ENCODE data around the gene ZNF541. TPM values are rescaled to one million over a fixed set of nuclear protein-coding genes. Genes with fewer than 3 reads are reported as not detected.
A peak's percentile ranks its signal among the peaks of the same experiment; 100 is the strongest.

ZNF541 gene
- total and polyA plus RNA-seq, 10 of the 15 experiments (the other 5 are each of a cell fraction or from before 2014, with no cell fraction given), result 0.03 to 0.12 (median 0.07) TPM; not detected in 4

GRCh38 chr19:47598407-47599349 lies 25.7 kb upstream of the ZNF541 start:
- BruUV-seq (replicated peaks), result no TSS peak
- intact Hi-C loops (cut with micrococcal nuclease; ENCODE audit: unreplicated experiment) (no loop called here), in situ Hi-C loops (cut with MboI) (no loop called here)
- H3K4me1 ChIP-seq (ENCODE audit: control insufficient read depth, insufficient read depth, low read length), result peaks cover 11% of the 10 kb centered on the region
- no peak overlapping the region for H3K9ac ChIP-seq (ENCODE audit: control insufficient read depth, insufficient read depth, low read length)
- no peaks in the 10 kb centered on the region for H4K20me1 ChIP-seq (ENCODE audit: control insufficient read depth, insufficient read depth)
- no peaks in the 10 kb centered on the region; a peak in 1 of 4 replicates for H3K27me3 ChIP-seq (replicated peaks in 1 of 2; ENCODE audit: control insufficient read depth in 2 of 2, insufficient read depth in 2 of 2, low read length in 1 of 2)
- ChIA-PET RAD21 (ENCODE audit: unreplicated experiment) (interaction anchor here (1.2 kb wide), 1 partner anchor 85 kb away, joined by 3 read pairs; no protein-coding TSS in a partner anchor), POLR2A (interaction anchor here (0.7 to 1.4 kb wide), 3 partner anchors 80 to 888 kb away, joined by 3 to 4 read pairs (median 3); no protein-coding TSS in a partner anchor), SMC1A (ENCODE audit: uncharacterized antibody, unreplicated experiment) (interaction anchor here (1.2 kb wide), 1 partner anchor 10 kb away, joined by 3 read pairs; the partner anchor contains the start of gene BICRA), CTCF (interaction anchor here (1.0 to 3.4 kb wide), 2 partner anchors 83 kb away, joined by 3 to 14 read pairs; no protein-coding TSS in a partner anchor)
- H3K4me2 ChIP-seq (ENCODE audit: control insufficient read depth, insufficient read depth), result peak overlapping the region; percentile 70
- ATAC-seq (no peak), DNase-seq (ENCODE audit: low read depth, low spot score) (no peak), FAIRE-seq (no peak)
- peak overlapping the region; percentile 3; the same call in 1 of the 2 replicates for H2AFZ ChIP-seq (ENCODE audit: control insufficient read depth, low read depth, low read length)
- H3K9me3 ChIP-seq (replicated peaks; ENCODE audit: control insufficient read depth, insufficient read depth, low read length), result no peaks in the 10 kb centered on the region
- TF ChIP-seq SPI1 (IDR thresholded peaks at IDR 0.05; ENCODE audit: borderline replicate concordance, insufficient read depth, low read depth, low read length), result peak; percentile 16; the same call in 1 of the 2 replicates
- no peak for TF ChIP-seq RELA (IDR thresholded peaks at IDR 0.05; ENCODE audit: borderline replicate concordance, partially characterized antibody)
- H3K79me2 ChIP-seq (ENCODE audit: control insufficient read depth, insufficient read depth, low read length), result no peaks in the 10 kb centered on the region
- no peak overlapping the region for H3K27ac ChIP-seq (ENCODE audit: control insufficient read depth, insufficient read depth)
- H3K36me3 ChIP-seq (ENCODE audit: control insufficient read depth in 2 of 2, insufficient read depth in 2 of 2, low read length in 1 of 2), result no peaks in the 10 kb centered on the region
- WGBS (ENCODE audit: insufficient coverage, insufficient replicate concordance, low lambda C conversion rate, missing lambda C conversion rate), result 59% methylated on average over 21 of the region's 21 CpGs
- peak overlapping the region; percentile 20; the same call in 1 of the 2 replicates for H3K4me3 ChIP-seq

GRCh38 chr19:47595944-47596343 lies 23.0 kb upstream of the ZNF541 start:
- peaks cover 11% of the 10 kb centered on the region for H3K4me1 ChIP-seq (ENCODE audit: control insufficient read depth, insufficient read depth, low read length)
- RAD21 ChIA-PET (ENCODE audit: unreplicated experiment), result no interaction called here
- SMC1A ChIA-PET (ENCODE audit: uncharacterized antibody, unreplicated experiment), result no interaction called here
- POLR2A ChIA-PET, result no interaction called here
- no peaks in the 10 kb centered on the region; a peak in 1 of 4 replicates for H3K27me3 ChIP-seq (replicated peaks in 1 of 2; ENCODE audit: control insufficient read depth in 2 of 2, insufficient read depth in 2 of 2, low read length in 1 of 2)
- FAIRE-seq (no peak), ATAC-seq (no peak), DNase-seq (ENCODE audit: low read depth, low spot score) (no peak)
- no peaks in the 10 kb centered on the region for H3K79me2 ChIP-seq (ENCODE audit: control insufficient read depth, insufficient read depth, low read length)
- no peaks in the 10 kb centered on the region for H3K36me3 ChIP-seq (ENCODE audit: control insufficient read depth in 2 of 2, insufficient read depth in 2 of 2, low read length in 1 of 2)
- no peak overlapping the region for H3K27ac ChIP-seq (ENCODE audit: control insufficient read depth, insufficient read depth)
- H3K9me3 ChIP-seq (replicated peaks; ENCODE audit: control insufficient read depth, insufficient read depth, low read length), result no peaks in the 10 kb centered on the region
- no peaks in the 10 kb centered on the region for H4K20me1 ChIP-seq (ENCODE audit: control insufficient read depth, insufficient read depth)
- no peak overlapping the region for H3K4me3 ChIP-seq
- CTCF ChIA-PET, result no interaction called here
- no peak overlapping the region for H3K9ac ChIP-seq (ENCODE audit: control insufficient read depth, insufficient read depth, low read length)
- no peak overlapping the region for H2AFZ ChIP-seq (ENCODE audit: control insufficient read depth, low read depth, low read length)
- 59% methylated on average over 6 of the region's 6 CpGs for WGBS (ENCODE audit: insufficient coverage, insufficient replicate concordance, low lambda C conversion rate, missing lambda C conversion rate)
- BruUV-seq (replicated peaks), result no TSS peak
- intact Hi-C loops (cut with micrococcal nuclease; ENCODE audit: unreplicated experiment) (no loop called here), in situ Hi-C loops (cut with MboI) (no loop called here)
- H3K4me2 ChIP-seq (ENCODE audit: control insufficient read depth, insufficient read depth), result no peak overlapping the region
- no peak for TF ChIP-seq NRF1 (conservative IDR thresholded peaks at IDR 0.05; ENCODE audit: low read depth, low read length)
- no peak for TF ChIP-seq CHD4 (IDR thresholded peaks at IDR 0.05)
- no peak for TF ChIP-seq GABPA (IDR thresholded peaks at IDR 0.05; ENCODE audit: low read depth)
- TF ChIP-seq MYB (IDR thresholded peaks at IDR 0.05; ENCODE audit: borderline replicate concordance, low read depth, low read length), result no peak
- TF ChIP-seq E2F8 (IDR thresholded peaks at IDR 0.05; ENCODE audit: low read depth, partially characterized antibody), result no peak
- TF ChIP-seq YBX1 (IDR thresholded peaks at IDR 0.05), result no peak
- TF ChIP-seq NR2C2 (IDR thresholded peaks at IDR 0.05; ENCODE audit: borderline replicate concordance, control insufficient read depth, insufficient read length, low read depth), result no peak
- no peak for TF ChIP-seq MLLT1 (IDR thresholded peaks at IDR 0.05)
- TF ChIP-seq ZNF384 (IDR thresholded peaks at IDR 0.05; ENCODE audit: borderline replicate concordance, low read depth, low read length), result no peak
